ENCODE measurements around the gene TNFSF9. TPM values are rescaled to one million over a fixed set of nuclear protein-coding genes. Genes with fewer than 3 reads are reported as not detected.
A peak's percentile ranks its signal among the peaks of the same experiment; 100 is the strongest.

The TNFSF9 gene
- total and polyA plus RNA-seq, 2 donors (not counting 1 experiment from before 2014, with no cell fraction given) = 11.7 to 24.3 TPM

GRCh38 chr19:6535558-6536137, 4.8 kb downstream of the TNFSF9 start:
- peaks cover 0 to 21% (median 3%) of the 10 kb centered on the region in 3 donors for H3K9me3 ChIP-seq (ENCODE audit: control extremely low read depth in 1 of 3, control insufficient read depth in 2 of 3, insufficient read depth in 1 of 3, low read length in 2 of 3)
- H3K36me3 ChIP-seq (replicated peaks in 1 of 2; ENCODE audit: control extremely low read depth in 1 of 2, control insufficient read depth in 1 of 2, extremely low read depth in 1 of 2, insufficient read depth in 2 of 2, low read length in 1 of 2) = no peaks in the 10 kb centered on the region
- Mint-ChIP-seq H3K27ac (peak overlapping the region; percentile 86), H3K4me3 (peak overlapping the region; percentile 52), H3K9me3 (ENCODE audit: insufficient read depth) (no peaks in the 10 kb centered on the region), H3K27me3 (peaks cover 5% of the 10 kb centered on the region), H3K4me1 (peaks cover 46% of the 10 kb centered on the region)
- DNase-seq (peak; percentile 32), ATAC-seq (ENCODE audit: low read depth) (no peak)
- peak overlapping the region in 1 of 2 donors; percentile 56 for H3K27ac ChIP-seq (ENCODE audit: low read length in 2 of 2)
- ChIA-PET POLR2A (interaction anchor here (0.8 to 2.9 kb wide), 5 partner anchors 9 to 203 kb away, joined by 3 to 14 read pairs (median 3); no protein-coding TSS in a partner anchor), CTCF (interaction anchor here (0.5 to 1.9 kb wide), 8 partner anchors 13 to 65 kb away, joined by 3 to 8 read pairs (median 6); no protein-coding TSS in a partner anchor)
- H3K4me2 ChIP-seq (replicated peaks; ENCODE audit: low read depth, low read length, poor library complexity, severe bottlenecking) = peak overlapping the region; percentile 31
- H4K20me1 ChIP-seq (ENCODE audit: control insufficient read depth, insufficient read depth, low read length, poor library complexity, severe bottlenecking) = peaks cover 5% of the 10 kb centered on the region
- H3K4me1 ChIP-seq (ENCODE audit: control insufficient read depth in 2 of 2, insufficient read depth in 2 of 2, low read length in 2 of 2) = peaks cover 37 to 54% of the 10 kb centered on the region in 2 donors
- intact Hi-C loops (cut with micrococcal nuclease) = loop anchor here (2.0 to 5.0 kb wide), 2 partner anchors 53 to 202 kb away; partner anchors contain the start of genes GPR108 and TRIP10
- no peak overlapping the region for H3K9ac ChIP-seq (ENCODE audit: low read length)
- no peaks in the 10 kb centered on the region for H3K79me2 ChIP-seq (ENCODE audit: control insufficient read depth, insufficient read depth, low read length)
- peaks cover 0 to 15% (median 7%) of the 10 kb centered on the region in 4 experiments for H3K27me3 ChIP-seq (replicated peaks in 1 of 4; ENCODE audit: control extremely low read depth in 1 of 4, control insufficient read depth in 3 of 4, insufficient read depth in 4 of 4, low read length in 3 of 4)
- WGBS (ENCODE audit: insufficient coverage) = 95% methylated on average over 6 of the region's 10 CpGs
- H2AFZ ChIP-seq (ENCODE audit: insufficient read depth, low read depth, low read length, poor library complexity, severe bottlenecking) = no peak overlapping the region
- TF ChIP-seq, protein P1, sequence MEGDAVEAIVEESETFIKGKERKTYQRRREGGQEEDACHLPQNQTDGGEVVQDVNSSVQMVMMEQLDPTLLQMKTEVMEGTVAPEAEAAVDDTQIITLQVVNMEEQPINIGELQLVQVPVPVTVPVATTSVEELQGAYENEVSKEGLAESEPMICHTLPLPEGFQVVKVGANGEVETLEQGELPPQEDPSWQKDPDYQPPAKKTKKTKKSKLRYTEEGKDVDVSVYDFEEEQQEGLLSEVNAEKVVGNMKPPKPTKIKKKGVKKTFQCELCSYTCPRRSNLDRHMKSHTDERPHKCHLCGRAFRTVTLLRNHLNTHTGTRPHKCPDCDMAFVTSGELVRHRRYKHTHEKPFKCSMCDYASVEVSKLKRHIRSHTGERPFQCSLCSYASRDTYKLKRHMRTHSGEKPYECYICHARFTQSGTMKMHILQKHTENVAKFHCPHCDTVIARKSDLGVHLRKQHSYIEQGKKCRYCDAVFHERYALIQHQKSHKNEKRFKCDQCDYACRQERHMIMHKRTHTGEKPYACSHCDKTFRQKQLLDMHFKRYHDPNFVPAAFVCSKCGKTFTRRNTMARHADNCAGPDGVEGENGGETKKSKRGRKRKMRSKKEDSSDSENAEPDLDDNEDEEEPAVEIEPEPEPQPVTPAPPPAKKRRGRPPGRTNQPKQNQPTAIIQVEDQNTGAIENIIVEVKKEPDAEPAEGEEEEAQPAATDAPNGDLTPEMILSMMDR (IDR thresholded peaks at IDR 0.05) = no peak
- TF ChIP-seq EZH2 (IDR thresholded peaks at IDR 0.05; ENCODE audit: borderline replicate concordance, insufficient read depth, low read depth, low read length, poor library complexity, severe bottlenecking) = no peak
- H3K4me3 ChIP-seq (ENCODE audit: control extremely low read depth in 1 of 5, extremely low read depth in 1 of 5, insufficient read depth in 1 of 5, low read depth in 2 of 5, low read length in 4 of 5) = no peak overlapping the region

GRCh38 chr19:6539514-6539913, 8.7 kb downstream of the TNFSF9 start:
- no peaks in the 10 kb centered on the region for H3K27me3 ChIP-seq (replicated peaks in 1 of 4; ENCODE audit: control extremely low read depth in 1 of 4, control insufficient read depth in 3 of 4, insufficient read depth in 4 of 4, low read length in 3 of 4)
- ChIA-PET CTCF (interaction anchor here (0.6 to 0.7 kb wide), 2 partner anchors 32 to 317 kb away, joined by 3 to 4 read pairs; no protein-coding TSS in a partner anchor), POLR2A (interaction anchor here (0.8 kb wide), 1 partner anchor 17 kb away, joined by 3 read pairs; no protein-coding TSS in a partner anchor)
- no peak for DNase-seq
- H4K20me1 ChIP-seq (ENCODE audit: control insufficient read depth, insufficient read depth, low read length, poor library complexity, severe bottlenecking) = no peaks in the 10 kb centered on the region
- H3K9ac ChIP-seq (ENCODE audit: low read length) = no peak overlapping the region
- no peak overlapping the region for H2AFZ ChIP-seq (ENCODE audit: insufficient read depth, low read depth, low read length, poor library complexity, severe bottlenecking)
- Mint-ChIP-seq H3K4me1 (peaks cover 30% of the 10 kb centered on the region), H3K27ac (no peak overlapping the region), H3K9me3 (ENCODE audit: insufficient read depth) (no peaks in the 10 kb centered on the region), H3K4me3 (no peak overlapping the region), H3K27me3 (peaks cover 5% of the 10 kb centered on the region)
- intact Hi-C loops (cut with micrococcal nuclease) = loop anchor here (5.0 kb wide), 1 partner anchor 198 kb away; the partner anchor contains the start of genes GPR108 and TRIP10
- no peaks in the 10 kb centered on the region for H3K36me3 ChIP-seq (replicated peaks in 1 of 2; ENCODE audit: control extremely low read depth in 1 of 2, control insufficient read depth in 1 of 2, extremely low read depth in 1 of 2, insufficient read depth in 2 of 2, low read length in 1 of 2)
- H3K4me2 ChIP-seq (replicated peaks; ENCODE audit: low read depth, low read length, poor library complexity, severe bottlenecking) = no peak overlapping the region
- peaks cover 0 to 16% (median 3%) of the 10 kb centered on the region in 3 donors for H3K9me3 ChIP-seq (ENCODE audit: control extremely low read depth in 1 of 3, control insufficient read depth in 2 of 3, insufficient read depth in 1 of 3, low read length in 2 of 3)
- TF ChIP-seq, protein P1 (IDR thresholded peaks at IDR 0.05) = no peak
- TF ChIP-seq EZH2 (IDR thresholded peaks at IDR 0.05; ENCODE audit: borderline replicate concordance, insufficient read depth, low read depth, low read length, poor library complexity, severe bottlenecking) = no peak
- H3K79me2 ChIP-seq (ENCODE audit: control insufficient read depth, insufficient read depth, low read length) = no peaks in the 10 kb centered on the region
- ATAC-seq (ENCODE audit: low read depth) = no peak
- 92% methylated on average over 6 of the region's 6 CpGs for WGBS (ENCODE audit: insufficient coverage)
- H3K4me1 ChIP-seq (ENCODE audit: control insufficient read depth in 2 of 2, insufficient read depth in 2 of 2, low read length in 2 of 2) = peaks cover 15 to 31% of the 10 kb centered on the region in 2 donors
- no peak overlapping the region for H3K27ac ChIP-seq (ENCODE audit: low read length in 2 of 2)
- no peak overlapping the region for H3K4me3 ChIP-seq (ENCODE audit: control extremely low read depth in 1 of 5, extremely low read depth in 1 of 5, insufficient read depth in 1 of 5, low read depth in 2 of 5, low read length in 4 of 5)
